Testis (tissue), 2 donors: ENCODE measurements around the gene WDR27.

Source experiments
- CTCF ChIP-seq, 3 experiments: fragments of 450-650 bp in 2 of 3; fragments of 200-600 bp in 1 of 3; sonication (generic) in 1 of 3; IDR thresholded peaks; one replicate each; pipeline ENCODE4 v1.5.1; 2016 to 2019; ENCODE audit warnings: antibody characterized with exemption in 3 of 3, mild to moderate bottlenecking in 2 of 3, moderate library complexity in 1 of 3
- POLR2A ChIP-seq: fragments of 450-650 bp; IDR thresholded peaks from one replicate; pipeline ENCODE4 v1.6.1; 2017; ENCODE audit warnings: antibody characterized with exemption, mild to moderate bottlenecking, moderate library complexity

DNA sequence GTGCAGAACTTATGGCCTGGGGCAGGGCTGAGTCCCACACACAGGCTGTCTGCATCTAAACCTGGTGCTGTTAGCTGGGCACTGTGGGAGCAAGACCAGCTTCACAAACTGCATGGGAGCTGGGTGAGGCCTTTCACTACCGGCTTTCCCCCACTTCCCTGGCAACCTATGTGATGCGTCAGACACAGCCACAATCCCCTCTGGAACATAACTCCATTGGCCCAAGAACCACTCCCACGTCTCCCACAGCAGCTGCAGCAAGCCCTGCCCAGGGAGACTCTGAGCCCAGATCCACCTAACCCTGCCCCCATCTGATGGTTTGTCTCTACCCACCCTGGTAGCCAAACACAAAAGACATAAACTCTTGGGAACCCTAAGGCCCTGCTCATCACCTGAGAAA, 9.3 kb downstream of the WDR27 start:
- TF ChIP-seq POLR2A (no peak), CTCF (IDR thresholded peaks at IDR 0.05) (no peak)
